ENCODE data around the gene BOK.
"Not testable (repeated sequence)": the region's sequence is repeated elsewhere in the genome, so short reads cannot be mapped to it uniquely, and the experiment has no call there.

BOK gene

DNA sequence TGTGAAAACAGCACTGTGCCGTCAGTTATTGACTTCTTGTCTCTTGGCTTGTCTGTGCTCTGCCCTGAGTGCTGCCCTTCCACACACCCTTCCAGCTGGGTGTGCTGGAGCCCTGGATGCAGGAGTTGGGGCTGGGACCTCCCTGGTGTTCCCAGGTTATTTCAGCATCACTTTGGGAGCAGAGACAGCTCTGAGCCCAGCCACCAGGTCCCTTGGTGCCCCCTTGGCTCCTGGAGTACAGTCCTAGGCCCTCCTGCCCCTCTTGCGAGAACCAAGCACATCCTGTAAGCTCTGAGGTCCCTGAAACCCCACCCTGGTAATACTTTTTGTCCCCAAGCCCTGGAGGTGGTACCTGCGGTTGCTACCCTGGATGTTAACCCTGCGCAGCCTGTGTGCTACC, 24.3 kb downstream of the BOK start:
- no peak overlapping the region for H3K9ac ChIP-seq (ENCODE audit: low read depth, low read length)
- H3K4me1 ChIP-seq (ENCODE audit: insufficient read depth, low read length), result no peaks in the 10 kb centered on the region
- peaks cover 8% of the 10 kb centered on the region for H3K36me3 ChIP-seq (ENCODE audit: insufficient read depth, low read length)
- peaks cover 22% of the 10 kb centered on the region for H3K9me3 ChIP-seq (ENCODE audit: control insufficient read depth, insufficient read depth, low read length)

GRCh38 chr2:241584436-241584835, 25.9 kb downstream of the BOK start:
- peaks cover 8% of the 10 kb centered on the region for H3K36me3 ChIP-seq (ENCODE audit: insufficient read depth, low read length)

DNA sequence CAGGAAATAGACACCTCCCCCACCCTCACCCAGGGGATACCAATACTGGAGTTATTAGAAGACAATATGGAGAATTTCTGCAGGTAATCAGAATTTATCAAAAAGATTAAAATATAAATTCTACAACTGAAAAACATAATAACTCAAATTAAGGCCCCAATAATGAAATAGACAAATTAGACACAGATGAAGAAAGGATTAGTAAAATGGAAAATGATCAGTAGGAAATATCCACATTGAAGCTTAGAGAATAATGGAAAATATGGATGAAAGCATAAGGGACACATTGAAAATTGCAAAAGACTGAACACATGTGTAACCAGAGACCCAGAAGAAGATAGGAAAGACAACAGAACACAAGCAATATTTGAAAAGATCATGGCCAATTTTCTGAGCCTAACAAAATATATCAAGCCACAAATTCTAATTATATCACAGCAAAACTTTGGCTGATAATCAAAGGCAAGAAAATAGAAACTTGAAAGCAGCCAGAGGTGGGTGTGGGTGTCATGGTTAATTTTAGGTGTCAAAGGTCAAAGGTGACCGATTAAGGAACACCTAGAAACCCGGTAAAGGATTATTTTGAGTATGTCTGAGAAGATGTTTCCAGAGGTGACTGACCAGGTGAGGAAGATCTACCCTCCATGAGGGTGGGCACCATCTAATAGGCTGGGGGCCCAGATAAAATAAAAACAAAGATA, 28.2 kb downstream of the BOK start:
- peaks cover 8% of the 10 kb centered on the region for H3K36me3 ChIP-seq (ENCODE audit: insufficient read depth, low read length)
- no peak overlapping the region for H3K9ac ChIP-seq (ENCODE audit: low read depth, low read length)
- no peaks in the 10 kb centered on the region for H3K4me1 ChIP-seq (ENCODE audit: insufficient read depth, low read length)
- H3K9me3 ChIP-seq (ENCODE audit: control insufficient read depth, insufficient read depth, low read length), result peaks cover 23% of the 10 kb centered on the region

More at GRCh38 chr2:241584436-241584835, 25.9 kb downstream of the BOK start:
- H3K9me3 ChIP-seq (ENCODE audit: control insufficient read depth, insufficient read depth, low read length), result peaks cover 23% of the 10 kb centered on the region
- H3K4me1 ChIP-seq (ENCODE audit: insufficient read depth, low read length), result no peaks in the 10 kb centered on the region
- no peak overlapping the region for H3K9ac ChIP-seq (ENCODE audit: low read depth, low read length)

GRCh38 chr2:241589863-241590262, 31.3 kb downstream of the BOK start:
- H3K9me3 ChIP-seq (ENCODE audit: control insufficient read depth, insufficient read depth, low read length), result peaks cover 16% of the 10 kb centered on the region
- H3K4me1 ChIP-seq (ENCODE audit: insufficient read depth, low read length); H3K9ac ChIP-seq (ENCODE audit: low read depth, low read length); H3K36me3 ChIP-seq (ENCODE audit: insufficient read depth, low read length): not testable (repeated sequence)

DNA sequence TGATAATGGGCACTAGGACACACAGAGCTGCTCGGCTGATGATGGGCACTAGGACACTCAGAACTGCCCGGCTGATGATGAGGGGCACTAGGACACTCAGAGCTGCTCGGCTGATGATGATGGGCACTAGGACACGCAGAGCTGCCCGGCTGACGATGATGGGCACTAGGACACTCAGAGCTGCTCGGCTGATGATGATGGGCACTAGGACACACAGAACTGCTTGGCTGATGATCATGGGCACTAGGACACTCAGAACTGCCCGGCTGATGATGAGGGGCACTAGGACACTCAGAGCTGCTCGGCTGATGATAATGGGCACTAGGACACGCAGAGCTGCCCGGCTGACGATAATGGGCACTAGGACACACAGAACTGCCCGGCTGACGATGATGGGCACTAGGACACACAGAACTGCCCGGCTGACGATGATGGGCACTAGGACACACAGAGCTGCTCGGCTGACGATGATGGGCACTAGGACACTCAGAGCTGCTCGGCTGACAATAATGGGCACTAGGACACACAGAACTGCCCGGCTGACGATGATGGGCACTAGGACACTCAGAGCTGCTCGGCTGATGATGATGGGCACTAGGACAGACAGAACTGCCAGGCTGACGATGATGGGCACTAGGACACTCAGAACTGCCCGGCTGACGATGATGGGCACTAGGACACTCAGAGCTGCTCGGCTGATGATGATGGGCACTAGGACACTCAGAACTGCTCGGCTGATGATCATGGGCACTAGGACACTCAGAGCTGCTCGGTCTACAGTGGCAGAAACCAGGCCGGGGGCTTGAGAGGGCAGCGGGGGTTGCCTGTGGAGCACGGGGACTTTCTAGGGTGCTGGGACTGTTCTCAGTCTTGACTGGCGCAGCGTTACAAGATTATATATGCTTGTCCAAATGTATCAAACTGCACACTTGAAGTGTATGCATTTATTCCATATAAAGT, 32.2 kb downstream of the BOK start:
- not testable (repeated sequence) for H3K36me3 ChIP-seq (ENCODE audit: insufficient read depth, low read length); H3K9ac ChIP-seq (ENCODE audit: low read depth, low read length); H3K4me1 ChIP-seq (ENCODE audit: insufficient read depth, low read length)
- H3K9me3 ChIP-seq (ENCODE audit: control insufficient read depth, insufficient read depth, low read length), result peaks cover 16% of the 10 kb centered on the region

DNA sequence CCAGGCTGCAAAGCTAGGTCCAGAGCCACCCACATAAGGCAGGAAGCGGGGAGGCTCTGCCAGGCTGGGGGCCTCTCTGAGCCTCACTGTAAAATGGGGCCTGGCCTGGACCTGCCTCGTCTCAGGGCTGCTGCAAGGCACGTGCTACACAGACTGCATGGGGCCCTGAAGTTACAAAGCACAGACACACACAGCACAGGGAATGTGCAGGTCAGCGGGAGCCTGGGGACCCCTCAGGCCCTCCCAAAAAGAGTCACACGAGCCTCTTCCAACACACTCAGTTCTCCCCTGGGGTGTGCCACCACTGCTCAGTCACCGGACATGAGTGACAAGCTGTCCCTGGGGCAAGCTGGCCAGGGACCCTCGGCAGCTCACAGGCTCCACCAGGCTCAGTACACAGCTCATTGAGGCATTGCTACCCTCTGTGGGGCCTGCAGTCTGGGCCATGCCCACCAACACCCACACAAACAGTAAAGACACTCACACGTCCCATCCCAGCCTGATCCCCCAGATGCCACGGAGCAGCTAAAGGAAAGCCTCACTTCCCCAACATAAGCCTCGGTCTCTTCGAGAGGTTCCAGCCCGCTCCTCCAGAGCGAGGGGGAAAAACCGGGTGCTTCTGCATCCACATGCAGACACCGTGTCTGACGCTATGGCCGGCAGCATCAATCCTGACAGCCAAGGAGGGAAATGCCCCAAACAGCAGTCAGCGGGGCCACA, 33.7 kb downstream of the BOK start:
- Histone ChIP-seq H3K36me3 (ENCODE audit: insufficient read depth, low read length) (no peaks in the 10 kb centered on the region), H3K9ac (ENCODE audit: low read depth, low read length) (no peak overlapping the region), H3K9me3 (ENCODE audit: control insufficient read depth, insufficient read depth, low read length) (peaks cover 6% of the 10 kb centered on the region; the same call in 1 of the 2 replicates), H3K4me1 (ENCODE audit: insufficient read depth, low read length) (no peaks in the 10 kb centered on the region)

- H3K4me1 ChIP-seq (ENCODE audit: insufficient read depth, low read length), result no peaks in the 10 kb centered on the region
- peaks cover 2% of the 10 kb centered on the region; the same call in 1 of the 2 replicates for H3K36me3 ChIP-seq (ENCODE audit: insufficient read depth, low read length)
- no peaks in the 10 kb centered on the region for H3K9me3 ChIP-seq (ENCODE audit: control insufficient read depth, insufficient read depth, low read length)
- no peak overlapping the region for H3K9ac ChIP-seq (ENCODE audit: low read depth, low read length)
Measured at GRCh38 chr2:241593271-241593670, 34.7 kb downstream of the BOK start.

DNA sequence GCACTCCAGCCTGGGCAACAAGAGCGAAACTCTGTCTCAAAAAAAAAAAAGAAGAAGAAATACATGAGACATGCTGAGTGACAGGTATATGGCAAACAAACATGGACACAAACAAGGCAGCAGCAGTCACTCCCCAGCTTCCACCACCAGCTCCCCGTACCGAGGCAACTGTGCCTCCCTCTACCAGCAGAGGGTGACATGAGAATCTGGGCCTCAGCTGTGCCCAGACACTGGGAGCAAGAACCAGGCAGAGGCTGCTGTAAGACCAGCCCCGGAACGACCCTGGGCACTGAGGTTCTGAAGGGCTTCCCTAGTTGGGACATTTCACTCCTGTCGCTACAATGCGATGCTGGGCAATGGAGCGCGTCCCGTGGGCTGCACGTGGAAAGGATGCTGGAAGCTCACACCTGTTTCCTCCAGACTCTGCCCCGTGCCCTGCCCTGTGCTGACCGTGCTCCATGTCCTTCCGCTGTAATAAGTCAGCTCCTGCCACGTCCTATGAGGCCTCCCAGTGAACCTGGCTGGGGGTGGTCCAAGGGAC, 37.1 kb downstream of the BOK start:
- Histone ChIP-seq H3K36me3 (ENCODE audit: insufficient read depth, low read length) (peaks cover 3% of the 10 kb centered on the region; the same call in 1 of the 2 replicates), H3K9ac (ENCODE audit: low read depth, low read length) (no peak overlapping the region), H3K9me3 (ENCODE audit: control insufficient read depth, insufficient read depth, low read length) (no peaks in the 10 kb centered on the region), H3K4me1 (ENCODE audit: insufficient read depth, low read length) (no peaks in the 10 kb centered on the region)

DNA sequence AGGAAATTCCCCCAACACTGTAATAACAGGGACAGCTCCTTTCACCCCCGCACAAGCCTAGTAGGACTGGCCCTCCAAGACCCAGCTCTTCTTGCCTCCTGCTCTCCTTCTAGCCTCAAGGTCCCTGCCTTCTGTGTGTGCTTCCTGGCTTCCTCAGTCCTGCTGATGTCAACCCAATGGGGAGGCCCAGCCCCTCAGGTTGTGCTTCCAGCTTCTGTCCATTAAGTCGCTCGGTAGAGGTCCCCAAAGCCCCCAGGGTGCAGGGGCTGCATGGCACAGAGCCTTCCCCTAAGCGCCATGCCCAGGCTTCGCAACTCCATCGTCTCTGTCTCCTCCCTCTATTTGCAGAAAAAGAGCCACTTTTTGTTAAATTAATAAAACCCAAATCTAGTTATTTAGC, 39.0 kb downstream of the BOK start:
- Histone ChIP-seq H3K9ac (ENCODE audit: low read depth, low read length) (no peak overlapping the region), H3K36me3 (ENCODE audit: insufficient read depth, low read length) (peaks cover 7% of the 10 kb centered on the region; the same call in 1 of the 2 replicates), H3K9me3 (ENCODE audit: control insufficient read depth, insufficient read depth, low read length) (no peaks in the 10 kb centered on the region), H3K4me1 (ENCODE audit: insufficient read depth, low read length) (no peaks in the 10 kb centered on the region)

DNA sequence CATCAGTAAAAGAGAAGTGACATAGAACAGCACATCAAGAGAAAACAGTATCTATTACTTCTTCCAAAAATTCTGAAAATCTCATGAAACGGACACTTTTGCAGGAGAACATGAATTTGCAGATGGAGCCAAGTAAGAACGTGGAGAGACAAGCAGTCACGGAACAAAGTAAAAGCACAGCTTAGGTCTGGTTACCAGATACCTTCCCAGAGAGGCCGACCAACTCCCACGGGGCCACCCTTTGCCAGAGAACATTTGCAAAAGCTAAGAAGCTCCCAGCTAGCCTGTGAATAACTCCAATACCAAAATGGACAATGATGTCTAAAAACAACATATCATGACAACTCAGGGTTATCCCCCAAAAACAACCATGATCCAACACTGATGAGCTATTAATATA, 39.5 kb downstream of the BOK start:
- H3K9me3 ChIP-seq (ENCODE audit: control insufficient read depth, insufficient read depth, low read length), result no peaks in the 10 kb centered on the region
- H3K9ac ChIP-seq (ENCODE audit: low read depth, low read length), result no peak overlapping the region
- no peaks in the 10 kb centered on the region for H3K4me1 ChIP-seq (ENCODE audit: insufficient read depth, low read length)
- peaks cover 7% of the 10 kb centered on the region; the same call in 1 of the 2 replicates for H3K36me3 ChIP-seq (ENCODE audit: insufficient read depth, low read length)

DNA sequence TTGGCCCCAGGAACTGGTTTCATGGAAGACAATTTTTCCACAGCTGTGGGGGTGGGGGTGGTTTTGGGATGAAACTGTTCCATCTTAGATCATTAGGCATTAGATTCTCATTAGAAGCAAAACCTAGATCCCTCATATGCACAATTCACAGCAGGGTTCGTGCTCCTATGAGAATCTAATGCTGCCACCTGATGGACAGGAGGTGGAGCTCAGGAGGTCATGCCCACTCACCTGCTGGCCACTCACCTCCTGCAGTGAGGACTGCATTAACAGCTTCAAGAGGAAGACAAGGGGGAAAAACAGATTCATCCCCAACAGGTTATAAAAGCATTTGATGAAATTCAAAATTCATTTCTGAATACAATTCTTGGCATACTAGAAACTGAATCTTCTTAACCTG, 39.9 kb downstream of the BOK start:
- peaks cover 7% of the 10 kb centered on the region; the same call in 1 of the 2 replicates for H3K36me3 ChIP-seq (ENCODE audit: insufficient read depth, low read length)
- H3K9me3 ChIP-seq (ENCODE audit: control insufficient read depth, insufficient read depth, low read length), result no peaks in the 10 kb centered on the region
- H3K4me1 ChIP-seq (ENCODE audit: insufficient read depth, low read length), result no peaks in the 10 kb centered on the region
- H3K9ac ChIP-seq (ENCODE audit: low read depth, low read length), result no peak overlapping the region

DNA sequence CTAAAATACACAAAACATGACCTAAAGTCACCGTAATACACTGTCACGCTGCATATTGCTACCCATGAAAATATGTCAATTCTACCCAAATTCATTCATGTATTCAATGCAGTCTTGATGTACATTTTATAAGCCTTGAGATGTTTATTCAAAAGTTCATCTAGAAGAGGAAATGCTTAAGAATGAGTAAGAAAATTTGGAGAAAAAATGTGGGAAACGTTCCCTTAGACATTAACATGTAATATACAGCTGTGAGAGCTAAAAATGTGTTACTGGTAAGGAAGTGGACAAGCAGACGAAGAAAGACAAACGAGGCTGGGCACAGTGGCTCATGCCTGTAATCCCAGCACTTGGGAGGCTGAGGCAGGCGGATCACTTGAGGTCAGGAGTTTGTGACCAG, 41.1 kb downstream of the BOK start:
- Histone ChIP-seq H3K36me3 (ENCODE audit: insufficient read depth, low read length) (peaks cover 8% of the 10 kb centered on the region; the same call in 1 of the 2 replicates), H3K4me1 (ENCODE audit: insufficient read depth, low read length) (no peaks in the 10 kb centered on the region), H3K9ac (ENCODE audit: low read depth, low read length) (no peak overlapping the region), H3K9me3 (ENCODE audit: control insufficient read depth, insufficient read depth, low read length) (no peaks in the 10 kb centered on the region)

DNA sequence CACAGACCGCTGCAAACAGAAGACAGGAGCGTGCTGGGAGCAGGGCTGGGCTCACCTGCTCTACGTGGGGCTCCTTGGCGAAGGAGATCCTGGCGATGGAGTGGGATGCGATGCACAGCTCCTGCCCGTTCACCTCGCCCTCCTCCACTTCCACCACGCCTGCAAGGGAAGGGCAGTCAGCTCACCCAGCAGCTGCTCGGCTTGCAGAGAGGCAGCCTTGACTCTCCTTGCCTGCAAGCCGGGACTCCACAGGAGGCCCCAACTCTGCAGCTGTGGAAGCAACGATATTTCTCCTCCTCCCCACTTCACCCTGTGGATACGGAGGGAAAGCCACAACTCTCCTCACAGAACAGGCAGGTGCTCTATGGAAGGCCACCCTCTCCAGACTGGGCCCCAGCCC, 43.3 kb downstream of the BOK start:
- no peaks in the 10 kb centered on the region for H3K9me3 ChIP-seq (ENCODE audit: control insufficient read depth, insufficient read depth, low read length)
- no peak overlapping the region for H3K9ac ChIP-seq (ENCODE audit: low read depth, low read length)
- H3K4me1 ChIP-seq (ENCODE audit: insufficient read depth, low read length), result no peaks in the 10 kb centered on the region
- peaks cover 10% of the 10 kb centered on the region; the same call in 1 of the 2 replicates for H3K36me3 ChIP-seq (ENCODE audit: insufficient read depth, low read length)

- Histone ChIP-seq H3K36me3 (ENCODE audit: insufficient read depth, low read length) (peaks cover 10% of the 10 kb centered on the region; the same call in 1 of the 2 replicates), H3K4me1 (ENCODE audit: insufficient read depth, low read length) (no peaks in the 10 kb centered on the region), H3K9me3 (ENCODE audit: control insufficient read depth, insufficient read depth, low read length) (no peaks in the 10 kb centered on the region), H3K9ac (ENCODE audit: low read depth, low read length) (no peak overlapping the region)
Measured at GRCh38 chr2:241602720-241603119, 44.2 kb downstream of the BOK start.
